ENCODE measurements around the gene ASPN.
A peak's percentile ranks its signal among the peaks of the same experiment; 100 is the strongest.

ASPN gene

GRCh38 chr9:92524881-92525280, 42.6 kb upstream of the ASPN start:
- DNase-seq (ENCODE audit: low read depth in 2 of 2): no peak
- no peak overlapping the region for H3K4me3 ChIP-seq (replicated peaks in 1 of 2; ENCODE audit: low read depth in 2 of 2, low read length in 2 of 2)
- TF ChIP-seq CTCF (IDR thresholded peaks at IDR 0.05; ENCODE audit: low read depth, low read length): no peak

- peak in 1 of 2 donors; percentile 9 for DNase-seq (ENCODE audit: low read depth in 2 of 2)
- H3K4me3 ChIP-seq (replicated peaks in 1 of 2; ENCODE audit: low read depth in 2 of 2, low read length in 2 of 2): no peak overlapping the region
- no peak for TF ChIP-seq CTCF (IDR thresholded peaks at IDR 0.05; ENCODE audit: low read depth, low read length)
Measured at GRCh38 chr9:92522983-92523970, 41.0 kb upstream of the ASPN start.

- no peak for TF ChIP-seq CTCF (IDR thresholded peaks at IDR 0.05; ENCODE audit: low read depth, low read length)
- no peak for DNase-seq (ENCODE audit: low read depth in 2 of 2)
- no peak overlapping the region for H3K4me3 ChIP-seq (replicated peaks in 1 of 2; ENCODE audit: low read depth in 2 of 2, low read length in 2 of 2)
Measured at GRCh38 chr9:92520837-92521236, 38.5 kb upstream of the ASPN start.

- no peak for TF ChIP-seq CTCF (IDR thresholded peaks at IDR 0.05; ENCODE audit: low read depth, low read length)
- DNase-seq (ENCODE audit: low read depth in 2 of 2): no peak
- no peak overlapping the region for H3K4me3 ChIP-seq (replicated peaks in 1 of 2; ENCODE audit: low read depth in 2 of 2, low read length in 2 of 2)
Measured at GRCh38 chr9:92518199-92518598, 35.9 kb upstream of the ASPN start.

- H3K4me3 ChIP-seq (replicated peaks in 1 of 2; ENCODE audit: low read depth in 2 of 2, low read length in 2 of 2): no peak overlapping the region
- no peak for TF ChIP-seq CTCF (IDR thresholded peaks at IDR 0.05; ENCODE audit: low read depth, low read length)
- no peak for DNase-seq (ENCODE audit: low read depth in 2 of 2)
Measured at GRCh38 chr9:92517046-92517445, 34.7 kb upstream of the ASPN start.

- no peak for DNase-seq (ENCODE audit: low read depth in 2 of 2)
- no peak overlapping the region for H3K4me3 ChIP-seq (replicated peaks in 1 of 2; ENCODE audit: low read depth in 2 of 2, low read length in 2 of 2)
- TF ChIP-seq CTCF (IDR thresholded peaks at IDR 0.05; ENCODE audit: low read depth, low read length): no peak
Measured at GRCh38 chr9:92516521-92516920, 34.2 kb upstream of the ASPN start.
